CD14-positive monocyte (primary cell): ENCODE results near the gene KCNJ10. TPM values are rescaled to one million over a fixed set of nuclear protein-coding genes. Genes with fewer than 3 reads are reported as not detected.

ENCODE experiments used
- DNase-seq, 3 donors: peaks; one replicate each; pipeline ENCODE4 v3.0.0-alpha.2; 2011 to 2022
- H2AFZ ChIP-seq: 2 replicates; pipeline ENCODE4 v1.6.0; 2012; ENCODE audit warnings: mild to moderate bottlenecking, low read depth, low read length, inconsistent platforms; ENCODE audit not compliant: insufficient read depth, poor library complexity, severe bottlenecking
- H3K27ac ChIP-seq, 2 donors: 1 replicate in 1 of 2; 2 replicates in 1 of 2; pipeline ENCODE4 v1.5.1; 2012 to 2013; ENCODE audit warnings: low read length in 2 of 2, control low read depth in 1 of 2, inconsistent platforms in 1 of 2, low read depth in 1 of 2, mild to moderate bottlenecking in 1 of 2
- H3K27me3 ChIP-seq, 2 donors: one replicate each; pipeline versions ENCODE4 v1.6.0 to v1.6.1; 2011 to 2013; ENCODE audit warnings: low read length in 2 of 2; ENCODE audit not compliant: control insufficient read depth in 2 of 2, insufficient read depth in 2 of 2
- H3K36me3 ChIP-seq, 2 donors: replicated peaks in 1 of 2; 1 replicate in 1 of 2; 2 replicates in 1 of 2; pipeline versions ENCODE4 v1.5.1 to v1.6.1; 2012 to 2013; ENCODE audit warnings: low read length in 2 of 2, control low read depth in 1 of 2, inconsistent platforms in 1 of 2, mild to moderate bottlenecking in 1 of 2; ENCODE audit not compliant: insufficient read depth in 2 of 2, control insufficient read depth in 1 of 2
- H3K4me1 ChIP-seq, 2 donors: 1 replicate in 1 of 2; 2 replicates in 1 of 2; pipeline versions ENCODE4 v1.5.1 to v1.6.1; 2012 to 2013; ENCODE audit warnings: low read length in 2 of 2, control low read depth in 1 of 2, inconsistent platforms in 1 of 2, mild to moderate bottlenecking in 1 of 2, moderate library complexity in 1 of 2; ENCODE audit not compliant: insufficient read depth in 2 of 2, control insufficient read depth in 1 of 2
- H3K4me2 ChIP-seq: replicated peaks from 2 replicates; pipeline ENCODE3; 2012; ENCODE audit warnings: low read length, moderate library complexity, mild to moderate bottlenecking; ENCODE audit not compliant: poor library complexity, severe bottlenecking; ENCODE audit errors: extremely low read depth
- H3K4me3 ChIP-seq, 3 experiments: fragments of 200-600 bp in 1 of 3; sonication (generic) in 1 of 3; replicated peaks in 1 of 3; 1 replicate in 2 of 3; 2 replicates in 1 of 3; pipeline ENCODE4 v1.5.1; 2011 to 2013; ENCODE audit warnings: low read length in 3 of 3, mild to moderate bottlenecking in 3 of 3, control low read depth in 2 of 3, low read depth in 2 of 3, inconsistent platforms in 1 of 3, moderate library complexity in 1 of 3
- H3K79me2 ChIP-seq: 2 replicates; pipeline ENCODE4 v1.6.0; 2012; ENCODE audit warnings: mild to moderate bottlenecking, control low read depth, inconsistent platforms, low read length, moderate library complexity; ENCODE audit not compliant: insufficient read depth
- H3K9ac ChIP-seq: 2 replicates; pipeline ENCODE4 v1.6.0; 2017; ENCODE audit warnings: low read length, mild to moderate bottlenecking; ENCODE audit not compliant: insufficient read depth, poor library complexity, severe bottlenecking
- H3K9me3 ChIP-seq, 2 donors: replicated peaks in 1 of 2; 1 replicate in 1 of 2; 2 replicates in 1 of 2; pipeline versions ENCODE4 v1.5.1 to v1.6.1; 2012 to 2013; ENCODE audit warnings: low read length in 2 of 2, control low read depth in 1 of 2; ENCODE audit not compliant: control insufficient read depth in 1 of 2, insufficient read depth in 1 of 2
- H4K20me1 ChIP-seq: 2 replicates; pipeline ENCODE4 v1.6.0; 2012; ENCODE audit warnings: mild to moderate bottlenecking, low read length, control low read depth, moderate library complexity; ENCODE audit not compliant: insufficient read depth
- H3K27ac Mint-ChIP-seq, 7 donors: one replicate each; pipeline ENCODE4 v1.8.0; 2020; ENCODE audit warnings: mild to moderate bottlenecking in 7 of 7, mixed read lengths in 7 of 7, moderate library complexity in 6 of 7, inconsistent platforms in 2 of 7
- H3K27me3 Mint-ChIP-seq, 3 donors: one replicate each; pipeline ENCODE4 v1.8.0; 2021 to 2022; ENCODE audit warnings: low read depth in 3 of 3, mild to moderate bottlenecking in 3 of 3, mixed read lengths in 3 of 3, moderate library complexity in 3 of 3, inconsistent platforms in 1 of 3
- H3K36me3 Mint-ChIP-seq, 2 donors: one replicate each; pipeline ENCODE4 v1.8.0; 2020; ENCODE audit warnings: mixed read lengths in 2 of 2, inconsistent platforms in 1 of 2, mild to moderate bottlenecking in 1 of 2
- H3K4me1 Mint-ChIP-seq: one replicate; pipeline ENCODE4 v1.8.0; 2020; ENCODE audit warnings: mild to moderate bottlenecking, mixed read lengths
- H3K4me3 Mint-ChIP-seq, 2 donors: one replicate each; pipeline ENCODE4 v1.8.0; 2020; ENCODE audit warnings: mild to moderate bottlenecking in 2 of 2, mixed read lengths in 2 of 2, moderate library complexity in 1 of 2
- H3K9me3 Mint-ChIP-seq, 7 donors: one replicate each; pipeline ENCODE4 v1.8.0; 2020 to 2022; ENCODE audit warnings: mixed read lengths in 7 of 7, mild to moderate bottlenecking in 6 of 7, moderate library complexity in 6 of 7, inconsistent platforms in 2 of 7
- CTCF ChIP-seq: fragments of 200-600 bp; IDR thresholded peaks from one replicate; pipeline ENCODE4 v1.8.0; 2022; ENCODE audit warnings: antibody characterized with exemption, mild to moderate bottlenecking
- WGBS: methylation state at CpG from one replicate; pipeline ENCODE4 v1.1.5; 2013; ENCODE audit warnings: missing lambda C conversion rate; ENCODE audit not compliant: insufficient coverage; 5-methylcytosine and 5-hydroxymethylcytosine counted together
- intact Hi-C, 2 donors: fragments of 100-400 bp; cut with micrococcal nuclease; formaldehyde crosslinking; loops; one replicate each; pipeline versions ENCODE4 v1.15.0 to v1.15.1; 2023
- polyA plus RNA-seq, 3 donors: library from polyadenylated mRNA; depleted of rRNA in 1 of 3; unstranded in 2 of 3; stranded (reverse) in 1 of 3; fragments of 300-500 nt in 2 of 3; fragments of >200 nt in 1 of 3; fragmentation: Illumina TruSeq in 2 of 3; gene quantifications; 1 replicate in 2 of 3; 2 replicates in 1 of 3; pipeline ENCODE4 v1.2.3, GENCODE V29; 2012 to 2021

Gene KCNJ10
- polyA plus RNA-seq, 3 donors, result 0.23 TPM; not detected in 2

GRCh38 chr1:160104486-160104885 is 34.5 kb upstream of the KCNJ10 start:
- H4K20me1 ChIP-seq, result no peaks in the 10 kb centered on the region
- intact Hi-C loops, result loop anchor here (5.0 to 10.0 kb wide), 5 partner anchors 90 to 188 kb away; partner anchors contain the start of genes CASQ1 (in 1 of the 2) and PEX19 (in 1 of the 2)
- H3K9me3 ChIP-seq, result no peaks in the 10 kb centered on the region
- peak; percentile 72 to 83 (median 75) for DNase-seq
- H3K27me3 ChIP-seq, result no peaks in the 10 kb centered on the region
- H3K36me3 Mint-ChIP-seq, result no peaks in the 10 kb centered on the region
- no peaks in the 10 kb centered on the region for H3K79me2 ChIP-seq
- H3K27ac ChIP-seq, result peak overlapping the region; percentile 52 to 66
- H3K27me3 Mint-ChIP-seq, result peaks cover 0 to 7% (median 4%) of the 10 kb centered on the region in 3 donors
- peak overlapping the region in 1 of 3 experiments; percentile 23 for H3K4me3 ChIP-seq
- peak overlapping the region in 1 of 2 donors; percentile 62 for H3K4me3 Mint-ChIP-seq
- no CpG with 5 or more reads among the region's 3 CpGs for WGBS
- peaks cover 55% of the 10 kb centered on the region for H3K4me1 Mint-ChIP-seq
- no peak overlapping the region for H3K9ac ChIP-seq
- H3K27ac Mint-ChIP-seq, result peak overlapping the region; percentile 82 to 95 (median 90)
- no peaks in the 10 kb centered on the region for H3K36me3 ChIP-seq
- H3K9me3 Mint-ChIP-seq, result peaks cover 0 to 3% (median 0%) of the 10 kb centered on the region in 7 donors
- peaks cover 54 to 66% of the 10 kb centered on the region in 2 donors for H3K4me1 ChIP-seq
- peak overlapping the region; percentile 32 for H2AFZ ChIP-seq
- peak overlapping the region; percentile 37 for H3K4me2 ChIP-seq
- no peak for TF ChIP-seq CTCF

- Histone ChIP-seq H3K4me2 (peak overlapping the region; percentile 37), H3K79me2 (no peaks in the 10 kb centered on the region), H3K27me3 (no peaks in the 10 kb centered on the region), H3K9ac (no peak overlapping the region), H3K4me1 (peaks cover 59 to 68% of the 10 kb centered on the region in 2 donors), H3K27ac (peak overlapping the region; percentile 52 to 66), H2AFZ (peak overlapping the region; percentile 31), H4K20me1 (no peaks in the 10 kb centered on the region), H3K9me3 (no peaks in the 10 kb centered on the region), H3K36me3 (no peaks in the 10 kb centered on the region), H3K4me3 (peak overlapping the region in 1 of 3 experiments; percentile 33)
- Mint-ChIP-seq H3K4me1 (peaks cover 56% of the 10 kb centered on the region), H3K27ac (peak overlapping the region; percentile 82 to 95 (median 90)), H3K4me3 (no peak overlapping the region), H3K36me3 (no peaks in the 10 kb centered on the region), H3K9me3 (peaks cover 0 to 3% (median 0%) of the 10 kb centered on the region in 7 donors), H3K27me3 (peaks cover 0 to 6% (median 4%) of the 10 kb centered on the region in 3 donors)
- WGBS, result 72% methylated on average over 3 of the region's 6 CpGs
- no peak for TF ChIP-seq CTCF
- no peak for DNase-seq
- intact Hi-C loops, result loop anchor here (5.0 to 10.0 kb wide), 5 partner anchors 91 to 188 kb away; partner anchors contain the start of genes CASQ1 (in 1 of the 2) and PEX19 (in 1 of the 2)
These were observed 33.9 kb upstream of the KCNJ10 start for GRCh38 chr1:160103658-160104408.
